ENCODE results near the gene KCNC3. TPM values are rescaled to one million over a fixed set of nuclear protein-coding genes. Genes with fewer than 3 reads are reported as not detected.

The KCNC3 gene
- total and polyA plus RNA-seq, 4 donors: 0.56 to 1.6 (median 1.1) TPM

DNA sequence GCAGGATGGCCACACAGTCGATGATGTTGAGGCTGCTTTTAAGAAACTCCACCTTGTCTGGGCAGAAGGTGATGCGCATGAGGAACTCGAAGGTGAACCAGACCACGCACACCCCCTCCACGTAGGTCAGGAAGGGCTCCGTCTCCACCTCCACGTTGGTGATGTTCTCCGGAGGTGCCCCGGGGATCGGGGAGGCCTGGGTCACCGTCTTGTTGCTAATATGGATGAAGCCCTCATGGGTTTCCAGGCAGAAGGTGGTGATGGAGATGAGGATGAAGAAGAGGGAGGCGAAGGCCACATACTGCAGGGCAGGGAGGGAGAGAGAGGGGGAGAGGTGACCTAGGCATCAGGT is 5.4 kb downstream of the KCNC3 start (continued):
- TF ChIP-seq REST (IDR thresholded peaks at IDR 0.05) (no peak), RXRA (IDR thresholded peaks at IDR 0.05) (no peak), GABPA (IDR thresholded peaks at IDR 0.05 in 1 of 2, conservative IDR thresholded peaks at IDR 0.05 in 1 of 2) (no peak), FOXA1 (IDR thresholded peaks at IDR 0.05) (no peak)
- TF ChIP-seq, protein P1, sequence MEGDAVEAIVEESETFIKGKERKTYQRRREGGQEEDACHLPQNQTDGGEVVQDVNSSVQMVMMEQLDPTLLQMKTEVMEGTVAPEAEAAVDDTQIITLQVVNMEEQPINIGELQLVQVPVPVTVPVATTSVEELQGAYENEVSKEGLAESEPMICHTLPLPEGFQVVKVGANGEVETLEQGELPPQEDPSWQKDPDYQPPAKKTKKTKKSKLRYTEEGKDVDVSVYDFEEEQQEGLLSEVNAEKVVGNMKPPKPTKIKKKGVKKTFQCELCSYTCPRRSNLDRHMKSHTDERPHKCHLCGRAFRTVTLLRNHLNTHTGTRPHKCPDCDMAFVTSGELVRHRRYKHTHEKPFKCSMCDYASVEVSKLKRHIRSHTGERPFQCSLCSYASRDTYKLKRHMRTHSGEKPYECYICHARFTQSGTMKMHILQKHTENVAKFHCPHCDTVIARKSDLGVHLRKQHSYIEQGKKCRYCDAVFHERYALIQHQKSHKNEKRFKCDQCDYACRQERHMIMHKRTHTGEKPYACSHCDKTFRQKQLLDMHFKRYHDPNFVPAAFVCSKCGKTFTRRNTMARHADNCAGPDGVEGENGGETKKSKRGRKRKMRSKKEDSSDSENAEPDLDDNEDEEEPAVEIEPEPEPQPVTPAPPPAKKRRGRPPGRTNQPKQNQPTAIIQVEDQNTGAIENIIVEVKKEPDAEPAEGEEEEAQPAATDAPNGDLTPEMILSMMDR (IDR thresholded peaks at IDR 0.05; ENCODE audit: low read depth, low read length, missing input control): no peak

GRCh38 chr19:50322931-50323781 is 6.0 kb downstream of the KCNC3 start:
- H3K4me1 ChIP-seq (ENCODE audit: control insufficient read depth in 4 of 4, insufficient read depth in 4 of 4, low read length in 3 of 4): peaks cover 9 to 25% (median 17%) of the 10 kb centered on the region in 4 donors
- no peak overlapping the region for H3K27ac ChIP-seq (ENCODE audit: low read depth in 1 of 2, low read length in 2 of 2)
- H3K9ac ChIP-seq (ENCODE audit: low read depth in 1 of 2, low read length in 2 of 2): no peak overlapping the region
- WGBS: 96% methylated on average over 55 of the region's 55 CpGs
- DNase-seq (ENCODE audit: low spot score): no peak
- no peak for TF ChIP-seq JUND (IDR thresholded peaks at IDR 0.05)
- no peak for TF ChIP-seq TAF1 (conservative IDR thresholded peaks at IDR 0.05)
- TF ChIP-seq, protein P2, sequence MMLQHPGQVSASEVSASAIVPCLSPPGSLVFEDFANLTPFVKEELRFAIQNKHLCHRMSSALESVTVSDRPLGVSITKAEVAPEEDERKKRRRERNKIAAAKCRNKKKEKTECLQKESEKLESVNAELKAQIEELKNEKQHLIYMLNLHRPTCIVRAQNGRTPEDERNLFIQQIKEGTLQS (IDR thresholded peaks at IDR 0.05): no peak
- no peak for TF ChIP-seq HNF4A (conservative IDR thresholded peaks at IDR 0.05)
- TF ChIP-seq, protein P1 (IDR thresholded peaks at IDR 0.05; ENCODE audit: low read depth, low read length, missing input control): no peak
- TF ChIP-seq MAX (IDR thresholded peaks at IDR 0.05): no peak
- no peak for TF ChIP-seq RXRA (IDR thresholded peaks at IDR 0.05)
- no peak for TF ChIP-seq RAD21 (IDR thresholded peaks at IDR 0.05)
- no peak for TF ChIP-seq SP1 (IDR thresholded peaks at IDR 0.05)
- no peak for TF ChIP-seq NR2F2 (IDR thresholded peaks at IDR 0.05)
- TF ChIP-seq FOXA1 (IDR thresholded peaks at IDR 0.05): no peak
- no peak for TF ChIP-seq YY1 (IDR thresholded peaks at IDR 0.05)
- no peaks in the 10 kb centered on the region for H3K9me3 ChIP-seq (ENCODE audit: control insufficient read depth in 4 of 4, low read length in 3 of 4)
- H3K4me3 ChIP-seq (ENCODE audit: low read depth in 1 of 3, low read length in 3 of 3): no peak overlapping the region
- peaks cover 0 to 7% (median 1%) of the 10 kb centered on the region in 4 donors for H3K36me3 ChIP-seq (ENCODE audit: control insufficient read depth in 4 of 4, insufficient read depth in 3 of 4, low read depth in 1 of 4, low read length in 3 of 4)
- H3K27me3 ChIP-seq (ENCODE audit: control insufficient read depth in 4 of 4, insufficient read depth in 4 of 4, low read length in 3 of 4): peaks cover 0 to 3% (median 0%) of the 10 kb centered on the region in 4 donors
